ENCODE data around the gene PRRC1.

The PRRC1 gene

GRCh38 chr5:127602896-127603844 is 85.7 kb downstream of the PRRC1 start:
- DNase-seq (ENCODE audit: low read depth in 4 of 4, low spot score in 1 of 4) = no peak
